ENCODE measurements around the gene DLGAP1. TPM values are rescaled to one million over a fixed set of nuclear protein-coding genes. Genes with fewer than 3 reads are reported as not detected.

DLGAP1 gene
- total and polyA plus RNA-seq, 2 of the 4 experiments (the other 2 are of a cell fraction): under 0.01 to 0.09 TPM

DNA sequence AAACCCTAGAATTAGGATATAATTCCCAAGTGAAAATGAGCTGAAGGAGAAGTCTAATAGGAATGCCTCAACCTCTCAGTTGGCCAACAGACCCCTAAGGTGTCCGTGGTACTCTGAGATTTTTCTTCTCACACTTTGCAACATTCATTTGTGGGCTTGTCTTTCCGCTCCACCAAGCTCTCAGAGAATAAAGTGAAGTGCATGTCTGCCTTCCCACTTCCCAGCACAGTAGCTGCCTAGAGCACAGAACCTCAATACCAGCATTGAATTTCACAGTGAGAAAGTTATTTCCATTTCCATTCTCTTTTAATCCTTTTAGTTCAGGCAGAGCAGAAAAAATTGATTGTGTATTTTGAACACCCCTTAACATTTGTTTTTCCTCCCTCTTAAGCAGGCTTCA lies 553.3 kb downstream of the DLGAP1 start:
- H3K56ac ChIP-seq (ENCODE audit: extremely low read depth, insufficient read depth, low read length): no peak overlapping the region
- no peak overlapping the region for H3K18ac ChIP-seq (ENCODE audit: low read depth, low read length)
- no peak overlapping the region for H3K14ac ChIP-seq (replicated peaks; ENCODE audit: low read depth, low read length)
- H3K23ac ChIP-seq (ENCODE audit: low read depth, low read length): no peak overlapping the region
- H3K4ac ChIP-seq (ENCODE audit: low read depth, low read length): 0 out of 2 replicates have a peak overlapping the region, but pooled peaks have one; percentile 59
- no peak overlapping the region for H2AFZ ChIP-seq (replicated peaks; ENCODE audit: low read length, poor library complexity)
- H3K9ac ChIP-seq (ENCODE audit: low read depth, low read length): no peak overlapping the region
- H3K4me2 ChIP-seq (ENCODE audit: low read depth, low read length): no peak overlapping the region
- 80% methylated on average over 1 of the region's 2 CpGs; no CpG with 5 or more reads in 1 of the 2 experiments for WGBS, 2 experiments (ENCODE audit: extremely low coverage in 2 of 2, insufficient read length in 1 of 2)
- peak overlapping the region; percentile 46 for H2AK5ac ChIP-seq (ENCODE audit: low read depth, low read length)
- H4K8ac ChIP-seq (ENCODE audit: low read depth in 2 of 2, low read length in 2 of 2): no peak overlapping the region
- H3K79me1 ChIP-seq (ENCODE audit: low read depth in 1 of 2, low read length in 2 of 2): no peaks in the 10 kb centered on the region
- no peak overlapping the region for H4K5ac ChIP-seq (ENCODE audit: low read depth, low read length)
- TF ChIP-seq RAD21 (IDR thresholded peaks at IDR 0.05; ENCODE audit: low read length): no peak
- TF ChIP-seq, protein P1, sequence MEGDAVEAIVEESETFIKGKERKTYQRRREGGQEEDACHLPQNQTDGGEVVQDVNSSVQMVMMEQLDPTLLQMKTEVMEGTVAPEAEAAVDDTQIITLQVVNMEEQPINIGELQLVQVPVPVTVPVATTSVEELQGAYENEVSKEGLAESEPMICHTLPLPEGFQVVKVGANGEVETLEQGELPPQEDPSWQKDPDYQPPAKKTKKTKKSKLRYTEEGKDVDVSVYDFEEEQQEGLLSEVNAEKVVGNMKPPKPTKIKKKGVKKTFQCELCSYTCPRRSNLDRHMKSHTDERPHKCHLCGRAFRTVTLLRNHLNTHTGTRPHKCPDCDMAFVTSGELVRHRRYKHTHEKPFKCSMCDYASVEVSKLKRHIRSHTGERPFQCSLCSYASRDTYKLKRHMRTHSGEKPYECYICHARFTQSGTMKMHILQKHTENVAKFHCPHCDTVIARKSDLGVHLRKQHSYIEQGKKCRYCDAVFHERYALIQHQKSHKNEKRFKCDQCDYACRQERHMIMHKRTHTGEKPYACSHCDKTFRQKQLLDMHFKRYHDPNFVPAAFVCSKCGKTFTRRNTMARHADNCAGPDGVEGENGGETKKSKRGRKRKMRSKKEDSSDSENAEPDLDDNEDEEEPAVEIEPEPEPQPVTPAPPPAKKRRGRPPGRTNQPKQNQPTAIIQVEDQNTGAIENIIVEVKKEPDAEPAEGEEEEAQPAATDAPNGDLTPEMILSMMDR (conservative IDR thresholded peaks at IDR 0.05; ENCODE audit: low read depth, low read length): no peak
- TF ChIP-seq NFE2L2 (IDR thresholded peaks at IDR 0.05; ENCODE audit: low read depth, low read length): no peak
- no peak for TF ChIP-seq CHD1 (IDR thresholded peaks at IDR 0.05; ENCODE audit: low read depth, low read length)
- TF ChIP-seq, protein P2, sequence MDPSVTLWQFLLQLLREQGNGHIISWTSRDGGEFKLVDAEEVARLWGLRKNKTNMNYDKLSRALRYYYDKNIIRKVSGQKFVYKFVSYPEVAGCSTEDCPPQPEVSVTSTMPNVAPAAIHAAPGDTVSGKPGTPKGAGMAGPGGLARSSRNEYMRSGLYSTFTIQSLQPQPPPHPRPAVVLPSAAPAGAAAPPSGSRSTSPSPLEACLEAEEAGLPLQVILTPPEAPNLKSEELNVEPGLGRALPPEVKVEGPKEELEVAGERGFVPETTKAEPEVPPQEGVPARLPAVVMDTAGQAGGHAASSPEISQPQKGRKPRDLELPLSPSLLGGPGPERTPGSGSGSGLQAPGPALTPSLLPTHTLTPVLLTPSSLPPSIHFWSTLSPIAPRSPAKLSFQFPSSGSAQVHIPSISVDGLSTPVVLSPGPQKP (IDR thresholded peaks at IDR 0.05; ENCODE audit: borderline replicate concordance, low read depth, low read length): no peak
- TF ChIP-seq RCOR1 (IDR thresholded peaks at IDR 0.05; ENCODE audit: insufficient replicate concordance, low read length): no peak
- no peak for TF ChIP-seq BHLHE40 (IDR thresholded peaks at IDR 0.05; ENCODE audit: low read depth, low read length)
- TF ChIP-seq FOS (IDR thresholded peaks at IDR 0.05; ENCODE audit: low read depth, low read length): no peak
- no peak for TF ChIP-seq MXI1 (IDR thresholded peaks at IDR 0.05; ENCODE audit: borderline replicate concordance, low read depth, low read length)
- peaks cover 6% of the 10 kb centered on the region for H3K4me1 ChIP-seq (ENCODE audit: control insufficient read depth, insufficient read depth, low read length)
- H4K91ac ChIP-seq (ENCODE audit: insufficient read depth, low read depth, low read length): peak overlapping the region; percentile 13; the same call in 1 of the 2 replicates
- no peak overlapping the region for H2BK120ac ChIP-seq (ENCODE audit: low read depth, low read length)
- no peak overlapping the region for H2AK9ac ChIP-seq (replicated peaks; ENCODE audit: low read depth, low read length, poor library complexity)
- dilution Hi-C loops (cut with HindIII; ENCODE audit: low sequenced_read_pairs, unreplicated experiment): no loop called here
- DNase-seq (no peak), ATAC-seq (ENCODE audit: low read depth) (no peak)
- in situ Hi-C loops (cut with MboI; ENCODE audit: low sequenced_read_pairs): no loop called here
- H4K20me1 ChIP-seq (ENCODE audit: insufficient read depth, low read length): no peaks in the 10 kb centered on the region
- no peak overlapping the region; the same call in 2 of the 3 replicates for H2BK15ac ChIP-seq (ENCODE audit: low read depth, low read length)
- H3K9me3 ChIP-seq (ENCODE audit: control insufficient read depth, insufficient read depth, low read length): no peaks in the 10 kb centered on the region
- 0 out of 2 replicates have a peak overlapping the region, but pooled peaks have one; percentile 24 for H2BK20ac ChIP-seq (ENCODE audit: low read depth, low read length)
- ChIA-PET CTCF (no interaction called here), POLR2A (ENCODE audit: unreplicated experiment) (no interaction called here)
- BruUV-seq (replicated peaks): no TSS peak
- peaks cover 2% of the 10 kb centered on the region for H3K9me1 ChIP-seq (ENCODE audit: insufficient read depth, low read length)
- no peaks in the 10 kb centered on the region for H3K36me3 ChIP-seq (ENCODE audit: control insufficient read depth, insufficient read depth, low read length)
- intact Hi-C loops (cut with micrococcal nuclease): no loop called here
- no peak overlapping the region for H3K27ac ChIP-seq (ENCODE audit: insufficient read depth, low read length)
- H3K4me3 ChIP-seq (ENCODE audit: insufficient read depth, low read depth, low read length): no peak overlapping the region
- no peaks in the 10 kb centered on the region for H3K27me3 ChIP-seq (ENCODE audit: control insufficient read depth, insufficient read depth, low read length)
- no peak overlapping the region for H2BK5ac ChIP-seq (ENCODE audit: low read depth, low read length, poor library complexity, severe bottlenecking)
